Stimulated activated CD4-positive, alpha-beta T cell treated with anti-CD3 and anti-CD28 coated beads, Interleukin-4, amount 100 ng/mL, for 24 hours (primary cell): ENCODE data around the gene FOXF1.

Experiments used
- DNase-seq: peaks from one replicate; pipeline ENCODE4 v3.0.0-alpha.2; 2020

Gene FOXF1

DNA sequence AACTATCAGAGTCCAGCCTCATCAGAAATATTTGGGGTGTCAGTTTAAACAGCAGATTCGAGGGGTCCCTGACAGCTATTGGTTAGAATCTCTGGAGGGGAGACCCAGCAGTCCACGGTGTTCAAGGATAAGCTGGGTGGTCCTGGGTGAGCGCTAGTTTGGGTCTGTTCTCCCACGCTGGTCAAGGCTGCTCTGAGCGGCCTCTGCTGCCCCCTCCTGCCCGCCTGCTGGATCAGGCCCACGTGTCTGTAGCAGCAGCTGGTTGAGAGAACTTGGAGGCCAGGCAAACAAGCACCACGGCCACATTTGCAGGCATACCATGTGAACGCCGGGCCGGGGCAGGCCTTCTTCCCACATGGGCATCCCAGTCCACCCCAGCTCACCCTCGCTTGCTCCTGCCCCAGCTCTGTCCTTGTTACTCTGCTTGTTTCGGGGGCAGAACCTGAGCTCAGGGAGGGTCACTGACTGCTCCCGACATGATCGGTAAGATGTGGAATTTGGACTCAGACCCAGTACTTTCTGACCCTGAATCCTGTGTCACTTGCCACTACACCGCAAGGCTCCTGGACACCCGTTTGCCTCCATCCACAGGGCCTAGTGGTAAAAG, 7.4 kb downstream of the FOXF1 start:
- DNase-seq: peak; percentile 22

DNA sequence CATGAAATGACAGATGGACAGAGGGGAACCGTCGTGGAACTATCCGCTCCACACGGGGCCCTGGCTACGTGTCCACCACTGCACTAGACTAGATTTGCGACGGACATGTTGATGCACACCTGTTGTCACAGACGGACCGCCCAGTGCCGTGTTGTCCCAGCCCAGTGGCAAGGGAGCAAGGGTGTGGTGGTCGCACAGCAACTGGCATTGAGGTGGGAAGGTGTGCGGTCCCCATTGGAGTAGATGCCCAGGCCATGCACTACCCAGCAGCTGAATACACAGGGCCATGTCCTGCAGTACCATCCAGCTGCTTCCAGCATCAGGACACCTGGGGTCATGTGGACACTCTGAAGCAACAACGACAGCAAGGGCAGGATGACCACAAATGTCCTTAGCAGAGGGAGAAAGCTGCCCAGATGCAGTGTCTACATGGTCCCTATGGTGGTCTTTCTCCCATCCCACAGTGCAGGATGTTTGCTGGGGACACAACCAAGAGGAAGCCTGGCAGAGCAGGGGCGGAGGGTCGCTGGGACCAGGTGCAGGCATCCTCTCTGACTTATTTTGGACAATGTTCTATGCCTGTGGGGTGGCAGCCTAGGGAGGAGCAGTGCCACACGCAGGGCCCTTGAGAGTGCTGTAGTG, 8.8 kb downstream of the FOXF1 start:
- DNase-seq: no peak

DNA sequence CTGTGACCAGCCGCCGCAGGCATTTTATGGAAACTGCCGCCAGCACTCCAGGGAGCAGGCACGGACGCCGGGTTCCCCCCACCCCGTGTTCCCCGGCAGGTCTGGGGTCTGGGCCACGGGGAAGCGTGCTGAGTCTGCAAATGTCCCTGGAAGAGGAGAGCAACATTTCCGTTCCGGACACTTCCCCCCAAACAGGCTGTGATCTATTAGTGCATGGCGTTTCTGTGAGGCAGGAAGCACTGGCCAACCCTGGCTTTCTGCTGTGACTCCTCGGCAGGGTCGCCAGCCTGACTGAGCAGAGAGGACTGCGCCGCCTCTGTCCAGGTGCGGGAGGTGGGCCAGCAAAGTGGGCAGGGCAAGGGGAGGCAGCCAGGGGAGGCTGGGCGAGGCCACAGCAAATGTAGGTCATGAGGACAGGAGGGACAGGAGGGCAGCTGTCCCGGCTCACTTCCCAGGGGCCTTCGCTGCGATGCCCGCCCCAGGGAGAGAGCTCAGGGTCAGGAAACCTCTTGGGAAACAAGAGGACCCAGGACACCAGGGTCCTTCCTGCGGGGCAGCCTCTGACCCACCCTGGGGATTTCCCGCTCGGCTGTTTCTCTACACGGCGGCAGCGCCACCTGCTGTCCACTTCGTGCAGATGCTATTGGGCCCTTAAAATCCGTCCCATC, 9.5 kb downstream of the FOXF1 start:
- peak; percentile 60 for DNase-seq

DNA sequence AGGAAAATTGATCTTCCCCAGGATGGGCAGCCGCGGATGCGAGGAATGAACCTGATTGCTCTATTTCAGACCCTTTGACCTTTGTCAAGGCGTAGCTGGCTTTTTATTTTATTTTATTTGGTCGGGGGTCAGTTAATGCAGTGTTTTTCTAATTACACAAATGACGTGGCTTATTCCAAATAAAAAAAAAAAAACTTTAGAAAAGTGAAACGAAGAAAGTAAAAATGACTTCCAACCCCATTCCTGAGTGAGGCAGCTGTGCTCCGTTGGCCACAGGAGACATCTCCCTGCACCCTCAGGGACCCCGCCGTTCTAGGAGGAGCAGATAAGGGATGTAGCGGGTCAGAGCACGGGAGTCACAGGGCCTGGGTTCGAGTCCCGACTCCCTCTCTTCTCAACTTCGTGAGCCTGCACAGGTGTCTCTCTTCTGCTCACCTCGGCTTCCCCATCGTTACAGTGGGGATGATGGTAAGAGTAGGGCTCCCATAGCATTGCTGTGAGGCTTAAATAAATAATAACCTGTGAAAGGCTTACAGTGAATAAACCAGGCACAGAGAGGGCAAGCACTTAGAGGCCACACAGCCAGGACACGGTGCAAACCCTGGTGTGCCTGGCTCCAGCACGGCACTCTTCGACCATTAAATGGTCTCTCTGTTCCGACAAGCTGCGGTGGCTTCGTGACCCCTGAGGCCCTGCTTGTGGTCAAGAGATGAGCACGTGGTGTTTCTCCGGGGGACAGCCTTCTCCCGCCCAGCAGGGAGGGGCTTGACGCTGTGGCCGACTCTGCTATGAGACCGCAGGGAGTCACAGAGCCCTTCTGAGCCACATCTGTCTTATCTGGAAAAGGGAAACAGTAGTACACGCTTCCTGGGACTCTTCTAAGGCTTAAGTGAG, 10.2 kb downstream of the FOXF1 start:
- no peak for DNase-seq

DNA sequence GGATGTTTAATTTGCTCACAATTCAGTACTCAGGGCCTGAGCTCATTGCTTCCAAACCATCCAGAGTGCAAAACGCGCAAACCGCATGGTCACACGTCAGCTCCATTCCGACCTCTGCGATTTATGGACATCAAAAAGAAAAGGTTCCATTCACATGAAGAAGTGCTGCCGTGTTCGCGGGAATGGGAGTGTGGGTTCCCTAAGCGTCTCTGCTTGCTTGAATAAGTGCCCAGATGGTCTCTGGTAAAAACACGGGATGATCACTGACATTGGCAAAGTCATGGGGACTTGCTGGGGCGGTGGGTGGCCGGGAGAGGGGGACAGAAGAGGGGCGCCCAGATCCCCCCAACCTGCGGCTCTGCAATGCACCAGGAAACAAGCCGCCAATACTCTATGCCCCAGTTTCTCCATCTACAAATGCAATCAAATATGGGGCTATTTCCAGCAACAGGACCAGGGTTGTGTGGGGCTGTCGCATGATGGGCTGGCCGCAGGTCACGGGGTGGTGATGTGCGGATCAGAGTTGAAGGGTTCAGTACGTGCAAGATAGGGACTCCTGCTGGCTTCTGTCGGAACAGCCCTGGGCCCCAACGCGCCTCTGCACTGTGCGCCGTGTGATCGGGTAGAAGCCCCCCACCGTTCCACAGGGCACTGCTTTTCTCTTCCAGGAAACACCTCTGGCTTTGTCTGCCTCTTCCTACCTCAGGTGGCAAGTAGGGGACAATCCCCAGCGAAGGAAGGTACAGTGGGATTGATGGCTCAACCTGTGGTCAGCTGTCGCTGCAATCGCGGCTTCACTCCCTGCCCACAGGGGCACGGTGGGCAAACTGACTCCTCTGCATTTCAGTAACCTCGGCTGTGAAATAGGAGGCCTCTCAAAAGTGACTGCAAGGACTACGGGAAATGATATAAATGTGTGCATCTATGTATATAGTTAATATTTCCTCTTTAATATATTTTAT, 11.2 kb downstream of the FOXF1 start:
- no peak for DNase-seq

DNA sequence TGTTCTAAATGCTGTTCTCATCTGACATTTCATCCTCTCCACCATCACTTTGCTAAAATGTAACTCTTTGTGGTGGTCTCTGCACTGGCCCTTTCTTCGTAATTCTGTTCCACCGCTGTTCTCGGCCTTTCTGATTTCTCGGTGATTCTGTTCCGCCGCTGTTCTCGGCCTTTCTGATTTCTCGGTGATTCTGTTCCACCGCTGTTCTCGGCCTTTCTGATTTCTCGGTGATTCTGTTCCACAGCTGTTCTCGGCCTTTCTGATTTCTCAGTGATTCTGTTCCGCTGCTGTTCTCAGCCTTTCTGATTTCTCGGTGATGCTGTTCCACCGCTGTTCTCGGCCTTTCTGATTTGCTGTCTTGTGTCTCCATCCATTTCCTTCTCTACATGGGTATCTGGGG, 12.3 kb downstream of the FOXF1 start:
- DNase-seq: no peak

DNA sequence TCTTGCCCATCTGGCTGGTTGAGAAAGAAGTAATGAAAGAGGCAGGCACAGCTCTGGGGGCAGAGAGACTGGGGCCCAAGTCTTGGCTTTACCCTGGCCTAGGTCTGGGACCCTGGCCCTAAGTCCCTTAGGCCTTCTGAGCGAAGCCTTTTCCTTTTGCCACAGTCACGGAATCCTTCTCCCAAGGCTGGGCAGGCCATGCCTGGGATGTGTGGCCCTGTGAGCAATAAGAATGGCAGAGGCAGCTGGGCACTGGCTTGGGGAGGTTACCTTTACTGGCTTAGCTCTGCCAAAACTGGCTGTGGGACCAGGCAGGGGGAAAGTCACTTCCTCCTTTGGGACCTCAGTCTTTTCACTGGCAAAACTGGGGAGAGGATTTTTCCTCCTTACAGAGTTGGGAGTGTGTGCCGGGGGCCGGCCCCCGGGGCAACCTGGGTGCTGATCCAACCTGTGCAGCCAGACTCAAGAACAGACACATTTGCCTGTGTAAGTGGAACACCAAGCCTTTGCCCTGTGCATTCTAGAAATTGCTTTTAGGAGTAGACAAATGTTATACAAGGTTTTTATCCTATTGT, 12.9 kb downstream of the FOXF1 start:
- no peak for DNase-seq

DNA sequence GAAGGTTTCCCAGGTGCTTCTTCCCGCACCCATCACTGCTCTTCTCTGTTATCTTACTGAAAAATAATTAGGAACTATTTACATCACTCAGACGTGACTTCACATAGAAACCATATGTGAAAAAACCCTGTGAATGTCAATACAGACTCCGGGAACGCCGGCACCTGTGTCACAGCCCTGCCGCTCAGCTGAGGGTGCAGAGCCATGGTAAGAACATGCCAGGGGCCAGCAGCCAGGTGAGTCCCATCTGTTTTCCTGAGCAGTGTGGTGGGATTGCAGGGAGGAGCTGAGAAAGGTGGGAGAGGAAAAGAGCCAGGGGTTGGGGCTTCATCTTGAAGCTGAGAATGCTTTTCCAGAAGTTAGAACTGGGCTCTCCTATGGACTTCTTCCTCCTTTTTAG, 13.7 kb downstream of the FOXF1 start:
- no peak for DNase-seq

DNA sequence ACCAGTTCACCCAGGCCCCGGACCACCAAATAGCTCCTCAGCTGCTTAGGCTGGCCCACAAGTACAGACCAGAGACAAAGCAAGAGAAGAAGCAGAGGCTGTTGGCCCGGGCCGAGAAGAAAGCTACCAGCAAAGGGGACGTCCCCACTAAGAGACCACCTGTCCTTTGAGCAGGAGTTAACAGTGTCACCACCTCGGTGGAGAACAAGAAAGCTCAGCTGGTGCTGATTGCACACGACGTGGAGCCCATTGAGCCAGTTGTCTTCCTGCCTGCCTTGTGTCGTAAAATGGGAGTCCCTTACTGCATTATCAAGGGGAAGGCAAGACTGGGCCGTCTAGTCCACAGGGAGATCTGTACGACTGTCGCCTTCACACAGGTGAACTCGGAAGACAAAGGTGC, 15.4 kb downstream of the FOXF1 start:
- no peak for DNase-seq

DNA sequence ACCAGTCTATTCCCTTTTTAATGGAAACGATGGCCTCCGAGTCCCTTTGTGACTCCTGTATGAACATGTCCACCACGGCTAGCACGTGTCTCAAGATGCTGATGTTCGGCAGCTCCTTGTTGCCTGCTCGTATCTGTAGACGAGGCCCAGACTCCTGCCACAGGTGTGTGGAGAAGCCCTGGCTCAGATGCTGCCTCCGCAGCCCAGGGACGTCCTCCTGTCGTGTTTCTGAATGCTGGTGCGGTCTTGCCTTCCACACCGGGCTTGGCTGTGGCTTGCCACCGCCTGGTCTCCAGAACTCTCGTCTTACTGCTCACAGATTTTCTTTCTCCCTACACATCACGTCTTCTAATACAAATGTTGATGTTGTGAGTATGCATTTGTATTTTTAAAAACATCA, 17.0 kb downstream of the FOXF1 start:
- no peak for DNase-seq

DNA sequence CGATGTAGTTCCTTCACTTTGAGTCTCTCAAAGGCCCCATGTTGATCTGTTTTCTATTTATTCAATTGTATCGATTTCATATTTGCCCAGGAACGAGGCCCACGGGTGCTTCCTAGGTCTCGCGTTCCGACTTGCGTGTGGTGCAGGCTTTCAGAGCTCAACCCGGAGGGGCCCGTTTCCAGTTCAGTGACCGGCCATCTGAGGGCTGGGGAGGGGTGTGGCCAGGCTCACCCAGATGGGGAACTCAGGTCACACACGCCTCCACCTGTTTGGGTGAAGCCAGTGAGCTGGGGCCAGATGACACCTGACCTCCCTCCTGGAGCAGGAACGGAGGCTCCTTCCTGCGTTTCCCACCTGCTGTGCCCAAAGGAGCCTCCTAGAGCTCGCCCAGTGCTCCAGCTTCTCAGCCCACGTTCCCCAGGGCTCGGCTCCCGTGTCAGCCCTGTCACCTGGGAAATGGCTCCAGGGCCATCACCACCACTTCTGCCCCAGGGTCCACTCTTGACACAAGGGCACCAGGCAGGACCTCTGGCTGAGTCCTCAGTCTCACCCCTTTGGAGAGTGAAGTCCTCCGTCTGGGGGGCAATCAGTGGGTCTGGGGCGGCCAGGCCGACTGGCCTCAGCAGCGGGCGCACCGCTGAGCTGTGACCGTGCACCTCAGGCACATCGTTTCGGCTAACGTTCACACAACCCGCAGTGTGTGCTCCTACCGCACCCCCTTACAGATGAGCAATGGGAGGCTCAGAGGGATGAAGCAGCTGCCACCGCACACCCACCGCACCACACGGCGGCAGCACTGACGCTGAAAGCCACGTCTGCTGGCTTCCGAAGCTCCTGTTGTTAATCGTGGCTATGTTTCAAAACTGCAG, 18.0 kb downstream of the FOXF1 start:
- DNase-seq: no peak

DNA sequence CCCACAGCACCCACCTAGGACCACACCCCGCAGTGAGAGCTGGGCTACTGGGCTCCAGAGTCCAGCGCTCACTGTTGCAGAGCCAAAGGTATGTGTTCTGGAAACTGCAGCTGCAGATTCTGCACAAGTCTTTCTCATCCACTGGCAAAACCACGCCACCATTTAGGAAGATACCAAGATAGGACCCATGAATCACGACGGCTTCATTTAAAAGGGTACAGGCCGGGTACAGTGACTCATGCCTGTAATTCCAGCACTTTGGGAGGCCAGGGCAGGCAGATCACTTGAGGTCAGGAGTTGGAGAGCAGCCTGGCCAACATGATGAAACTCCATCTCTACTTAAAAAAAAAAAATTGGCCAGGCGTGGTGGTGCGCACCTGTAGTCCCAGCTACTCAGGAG, 18.8 kb downstream of the FOXF1 start:
- DNase-seq: no peak

DNA sequence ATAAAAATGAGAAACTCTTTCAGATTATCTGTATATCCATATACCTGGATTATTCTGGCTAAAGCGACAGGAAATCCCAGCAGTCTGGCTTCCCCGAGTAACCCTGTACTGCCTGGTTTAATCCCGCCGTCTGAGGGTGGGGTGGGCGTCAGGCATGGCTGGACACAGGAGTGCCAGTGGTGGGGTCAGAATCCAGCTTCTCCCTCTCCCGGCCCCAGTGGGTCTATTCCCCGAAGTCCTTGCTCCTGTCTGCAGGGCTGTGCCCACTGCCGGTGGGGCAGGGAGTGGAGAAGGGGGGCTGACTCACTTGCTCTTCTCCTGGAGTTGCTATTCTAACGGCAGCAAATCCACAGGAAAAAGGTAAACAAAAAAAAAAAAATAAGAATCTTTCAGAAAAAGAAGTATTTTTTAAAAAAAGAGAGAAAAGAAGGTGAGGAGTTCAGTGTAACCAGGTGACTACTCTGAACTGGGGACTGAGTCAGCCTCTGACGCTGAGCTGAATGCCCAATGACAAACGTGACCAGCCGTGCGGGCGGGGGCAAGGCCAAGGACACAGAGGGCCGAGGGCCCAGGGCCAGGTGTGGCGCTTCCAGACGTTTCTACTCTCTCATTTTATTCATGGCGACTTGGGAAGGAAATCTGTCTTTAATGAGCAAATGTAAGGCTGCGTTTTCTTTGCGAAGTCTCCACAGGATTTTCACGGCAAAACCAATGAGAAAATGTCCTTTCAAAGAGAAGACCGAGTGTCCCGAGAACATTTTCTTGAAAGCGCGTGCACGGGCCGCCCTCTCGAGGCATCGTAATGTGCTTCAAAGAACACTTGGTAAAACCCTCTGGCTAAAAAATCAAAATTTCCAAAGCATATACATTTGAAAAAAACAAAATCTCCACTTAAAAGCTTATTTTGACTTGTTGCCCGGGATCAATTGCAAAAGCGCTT, 20.2 kb downstream of the FOXF1 start:
- DNase-seq: no peak

DNA sequence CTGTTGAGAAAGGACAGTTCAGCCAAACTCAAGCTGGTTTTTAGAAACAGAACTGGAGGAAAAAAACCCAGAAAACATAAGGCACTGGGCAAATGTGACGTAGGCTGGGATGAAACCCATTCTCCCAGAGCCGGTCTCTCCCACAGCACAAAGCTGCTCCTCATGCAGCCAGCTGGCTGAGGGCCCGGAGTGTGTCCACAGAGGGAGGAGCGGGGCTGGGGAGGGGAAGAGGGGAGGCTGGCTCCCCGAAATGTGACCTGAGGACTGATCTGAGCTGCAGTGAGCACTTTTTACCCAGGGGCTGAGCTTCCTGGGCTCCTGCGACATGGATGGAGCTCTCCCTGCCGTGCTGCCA, 20.8 kb downstream of the FOXF1 start:
- no peak for DNase-seq

DNA sequence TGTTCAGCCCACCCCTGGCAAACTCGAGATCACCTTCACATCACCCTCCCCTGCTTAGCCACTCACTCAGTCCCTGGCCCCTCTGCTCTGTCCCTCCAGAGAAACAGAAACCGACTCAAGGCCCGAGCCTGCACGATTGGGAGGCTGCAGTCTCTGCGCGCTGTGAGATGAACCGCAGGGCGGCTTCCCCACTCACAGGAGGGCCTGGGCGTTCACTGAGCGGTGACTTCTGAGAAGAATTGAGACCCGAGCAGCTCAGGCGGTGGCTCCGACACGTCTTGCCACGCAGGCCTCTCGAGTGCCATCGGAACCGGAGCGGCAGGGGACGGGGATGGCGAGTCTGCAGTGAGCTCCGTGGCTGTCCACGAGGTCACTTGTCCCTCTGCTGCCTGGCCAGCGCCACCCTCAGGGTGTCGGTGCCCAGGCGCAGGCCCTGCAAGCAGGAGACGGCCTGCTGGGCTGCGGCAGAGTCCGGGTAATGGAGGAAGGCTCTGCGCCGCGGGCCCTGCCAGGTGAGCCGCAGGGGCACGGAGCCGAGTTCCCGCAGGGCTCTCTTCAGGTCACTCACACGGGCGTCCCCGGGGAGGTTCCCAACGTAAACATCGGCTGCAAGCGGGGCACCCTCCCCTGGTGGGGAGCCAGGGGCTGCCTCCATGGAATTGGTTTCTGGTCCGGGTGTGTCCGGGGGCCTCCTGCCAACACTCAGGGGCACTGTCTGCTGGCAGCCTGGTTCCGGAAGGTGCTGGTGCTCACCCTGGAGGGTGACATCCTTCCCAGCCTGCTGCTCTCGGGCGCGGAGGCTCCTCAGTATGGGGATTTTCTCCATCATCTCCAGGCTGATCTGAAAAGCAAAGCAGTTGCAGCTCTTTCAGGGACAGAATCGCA, 21.6 kb downstream of the FOXF1 start:
- DNase-seq: no peak

DNA sequence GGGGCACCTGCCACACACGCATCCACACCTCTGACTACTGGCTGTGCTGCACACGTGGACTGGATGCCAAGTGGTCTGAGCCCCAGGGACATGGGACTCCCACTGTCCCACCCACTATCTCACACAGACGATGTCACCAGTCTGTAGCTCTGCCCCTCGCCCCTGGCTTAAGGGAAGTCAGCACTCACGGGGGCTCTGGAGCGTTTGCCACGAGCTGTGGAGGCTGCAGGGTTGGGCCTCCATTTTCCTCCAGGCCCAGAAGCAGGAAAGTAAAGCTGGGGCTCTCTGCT, 22.1 kb downstream of the FOXF1 start:
- DNase-seq: no peak

DNA sequence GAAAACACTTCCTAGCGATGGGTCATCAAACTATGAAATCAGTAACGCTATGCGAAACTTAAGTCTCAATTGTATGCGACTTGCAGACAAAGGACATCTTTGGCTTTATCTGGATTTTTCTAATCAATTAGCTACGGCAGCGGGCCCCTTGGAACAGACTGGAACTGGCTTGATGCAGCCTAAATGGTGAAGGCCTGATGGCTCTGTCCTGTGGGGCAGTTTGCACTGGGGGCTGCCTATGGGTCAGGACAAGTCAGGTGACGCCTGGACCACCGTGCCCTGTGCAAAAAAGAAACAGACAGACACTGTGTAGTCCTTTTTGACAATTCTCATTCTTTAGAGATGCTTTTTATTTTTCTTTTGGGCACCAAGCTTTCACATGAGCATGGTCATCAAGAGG, 22.7 kb downstream of the FOXF1 start:
- DNase-seq: no peak

DNA sequence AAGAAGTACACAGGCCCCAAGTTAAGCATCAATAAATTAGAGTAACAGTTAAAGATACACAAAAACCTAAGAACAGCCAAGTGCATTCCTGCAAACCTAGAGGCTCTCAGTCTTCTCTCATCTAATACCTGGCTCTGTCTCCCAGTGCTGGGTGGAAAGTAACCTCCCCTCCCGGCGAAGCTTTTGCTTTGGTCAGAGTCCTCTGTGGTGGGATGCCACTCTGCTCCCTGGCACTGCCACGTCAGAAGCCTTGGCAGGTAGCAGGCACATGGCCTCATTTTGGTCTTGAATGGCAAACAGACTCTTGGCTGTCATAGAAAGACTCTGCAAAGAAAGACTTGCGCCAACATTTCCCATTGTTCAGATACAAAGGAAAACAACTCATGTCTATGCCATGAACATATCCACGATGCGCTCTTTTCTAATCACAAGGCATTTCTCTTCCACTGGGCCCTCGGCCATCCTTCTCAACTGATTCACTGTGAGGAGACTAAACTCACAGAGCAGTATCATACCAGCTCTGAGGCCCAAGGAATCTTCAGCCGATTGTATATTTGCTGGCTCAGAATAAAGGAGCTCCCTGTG, 23.5 kb downstream of the FOXF1 start:
- no peak for DNase-seq
